C4-2B (cell line): ENCODE measurements around the gene NFAM1.

ENCODE experiments used
- H3K27ac ChIP-seq: fragments of 450-650 bp; 2 replicates; pipeline ENCODE4 v1.5.1; 2017
- ZFX ChIP-seq: fragments of 450-650 bp; IDR thresholded peaks from 2 replicates; pipeline ENCODE4 v1.6.1; 2017
- TF ChIP-seq, protein P1 (sequence below): fragments of 450-650 bp; conservative IDR thresholded peaks from 2 replicates; pipeline ENCODE4 v1.5.1; 2017; ENCODE audit warnings: mild to moderate bottlenecking

NFAM1 gene

DNA sequence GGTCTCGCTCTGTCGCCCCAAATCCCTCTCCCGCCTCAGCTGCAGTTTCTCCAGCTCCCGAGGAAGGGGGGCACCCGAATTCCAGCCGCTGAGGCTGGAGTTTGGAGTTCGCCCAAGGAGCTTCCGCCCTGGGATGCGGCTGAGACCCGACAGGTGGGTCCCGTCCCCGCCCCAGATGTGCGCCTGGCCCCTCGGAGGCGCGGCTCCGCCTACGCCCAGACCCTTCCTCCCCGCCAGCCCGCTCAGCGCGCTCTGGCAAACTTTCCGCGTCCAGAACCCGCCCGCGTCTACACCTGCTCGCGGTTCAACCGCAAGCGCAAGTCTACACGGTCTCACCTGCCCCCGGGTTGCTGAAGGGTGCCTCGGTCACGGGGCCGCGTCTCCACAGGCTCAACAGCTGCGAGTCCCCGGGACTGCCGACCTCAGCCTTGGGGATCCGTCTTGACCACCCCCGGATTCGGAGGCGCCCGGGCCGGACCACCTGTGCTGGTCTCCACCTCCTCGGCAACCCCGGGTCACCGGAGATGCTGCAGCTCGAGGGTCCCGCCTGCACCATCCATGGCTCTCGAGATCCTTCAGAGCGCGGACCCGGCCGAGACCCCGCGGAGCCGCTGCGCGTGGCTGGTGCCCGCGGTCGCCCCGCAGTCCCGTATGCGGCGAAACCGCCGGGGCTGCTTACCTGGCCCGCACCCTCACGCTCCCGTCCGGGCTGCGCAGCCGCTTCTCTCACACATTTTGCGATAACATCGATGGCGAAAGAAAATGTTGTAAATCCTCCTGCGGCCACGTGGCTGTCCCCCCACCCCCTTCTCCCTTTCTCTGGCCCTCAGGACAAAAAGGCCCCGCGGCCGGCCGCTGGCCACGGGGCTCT is 63.6 kb downstream of the NFAM1 start:
- H3K27ac ChIP-seq = peak overlapping the region; percentile 71
- TF ChIP-seq, protein P1, sequence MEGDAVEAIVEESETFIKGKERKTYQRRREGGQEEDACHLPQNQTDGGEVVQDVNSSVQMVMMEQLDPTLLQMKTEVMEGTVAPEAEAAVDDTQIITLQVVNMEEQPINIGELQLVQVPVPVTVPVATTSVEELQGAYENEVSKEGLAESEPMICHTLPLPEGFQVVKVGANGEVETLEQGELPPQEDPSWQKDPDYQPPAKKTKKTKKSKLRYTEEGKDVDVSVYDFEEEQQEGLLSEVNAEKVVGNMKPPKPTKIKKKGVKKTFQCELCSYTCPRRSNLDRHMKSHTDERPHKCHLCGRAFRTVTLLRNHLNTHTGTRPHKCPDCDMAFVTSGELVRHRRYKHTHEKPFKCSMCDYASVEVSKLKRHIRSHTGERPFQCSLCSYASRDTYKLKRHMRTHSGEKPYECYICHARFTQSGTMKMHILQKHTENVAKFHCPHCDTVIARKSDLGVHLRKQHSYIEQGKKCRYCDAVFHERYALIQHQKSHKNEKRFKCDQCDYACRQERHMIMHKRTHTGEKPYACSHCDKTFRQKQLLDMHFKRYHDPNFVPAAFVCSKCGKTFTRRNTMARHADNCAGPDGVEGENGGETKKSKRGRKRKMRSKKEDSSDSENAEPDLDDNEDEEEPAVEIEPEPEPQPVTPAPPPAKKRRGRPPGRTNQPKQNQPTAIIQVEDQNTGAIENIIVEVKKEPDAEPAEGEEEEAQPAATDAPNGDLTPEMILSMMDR = no peak
- peak; percentile 29; the same call in 1 of the 2 replicates for TF ChIP-seq ZFX

DNA sequence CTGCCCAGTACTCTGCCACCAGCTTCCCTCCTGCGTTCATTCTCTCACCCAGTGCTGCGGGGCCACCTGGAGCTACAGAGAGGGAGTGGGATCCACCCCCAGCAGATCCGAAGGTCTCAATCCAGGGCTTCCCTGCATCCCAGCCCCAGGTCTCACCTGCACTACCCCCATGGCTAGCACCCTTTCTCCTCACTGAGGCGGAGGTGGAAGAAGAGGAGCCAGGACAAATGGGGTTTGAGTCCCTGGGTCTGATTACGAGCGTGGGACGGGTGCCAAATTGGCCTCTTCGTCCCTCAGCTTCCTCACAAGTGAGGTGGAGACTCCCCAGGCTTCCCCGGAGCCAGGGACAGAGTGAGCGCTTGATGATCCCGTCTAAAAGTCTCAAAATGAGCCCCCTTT is 64.2 kb downstream of the NFAM1 start:
- peak overlapping the region; percentile 71; the same call in 1 of the 2 replicates for H3K27ac ChIP-seq
- TF ChIP-seq ZFX = no peak
- TF ChIP-seq, protein P1 = no peak

DNA sequence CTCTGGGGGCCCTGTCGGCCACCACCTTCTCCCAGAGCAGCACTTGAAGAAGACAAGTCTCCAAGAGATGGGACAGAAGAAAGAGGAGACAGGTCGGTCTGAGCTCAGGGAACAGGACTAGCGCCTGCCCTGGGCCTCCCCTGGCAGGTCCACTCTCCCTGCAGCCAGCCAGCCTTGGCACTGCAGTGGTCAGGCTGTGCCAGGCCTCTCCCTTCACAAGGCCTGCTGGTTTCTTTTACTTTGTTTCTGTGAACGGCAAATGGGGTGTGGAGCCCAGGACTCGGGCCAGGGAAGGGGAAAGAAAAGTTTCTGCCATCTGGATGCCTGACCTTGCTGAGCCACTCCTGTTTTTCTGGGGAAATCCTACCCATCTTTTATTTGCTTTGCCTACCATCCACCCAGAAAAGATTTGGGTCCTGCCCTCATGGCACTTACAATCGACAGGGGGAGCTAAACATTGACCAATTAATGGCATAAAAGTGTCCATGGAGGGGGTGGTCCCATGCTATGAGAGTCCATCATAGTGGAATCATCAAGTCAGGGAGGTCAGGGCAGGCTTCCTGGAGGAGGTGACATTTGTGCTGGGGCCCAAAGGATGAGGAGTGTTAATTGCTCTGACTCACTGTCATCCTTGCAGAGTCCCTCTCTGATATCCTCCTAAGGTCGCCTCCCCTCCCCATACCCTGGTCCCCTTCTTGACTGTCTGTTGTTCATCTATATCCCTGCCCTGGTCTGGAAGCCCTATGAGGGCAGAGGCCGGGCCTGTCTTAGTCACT is 65.2 kb downstream of the NFAM1 start:
- TF ChIP-seq, protein P1 = no peak
- no peak for TF ChIP-seq ZFX
- H3K27ac ChIP-seq = no peak overlapping the region

DNA sequence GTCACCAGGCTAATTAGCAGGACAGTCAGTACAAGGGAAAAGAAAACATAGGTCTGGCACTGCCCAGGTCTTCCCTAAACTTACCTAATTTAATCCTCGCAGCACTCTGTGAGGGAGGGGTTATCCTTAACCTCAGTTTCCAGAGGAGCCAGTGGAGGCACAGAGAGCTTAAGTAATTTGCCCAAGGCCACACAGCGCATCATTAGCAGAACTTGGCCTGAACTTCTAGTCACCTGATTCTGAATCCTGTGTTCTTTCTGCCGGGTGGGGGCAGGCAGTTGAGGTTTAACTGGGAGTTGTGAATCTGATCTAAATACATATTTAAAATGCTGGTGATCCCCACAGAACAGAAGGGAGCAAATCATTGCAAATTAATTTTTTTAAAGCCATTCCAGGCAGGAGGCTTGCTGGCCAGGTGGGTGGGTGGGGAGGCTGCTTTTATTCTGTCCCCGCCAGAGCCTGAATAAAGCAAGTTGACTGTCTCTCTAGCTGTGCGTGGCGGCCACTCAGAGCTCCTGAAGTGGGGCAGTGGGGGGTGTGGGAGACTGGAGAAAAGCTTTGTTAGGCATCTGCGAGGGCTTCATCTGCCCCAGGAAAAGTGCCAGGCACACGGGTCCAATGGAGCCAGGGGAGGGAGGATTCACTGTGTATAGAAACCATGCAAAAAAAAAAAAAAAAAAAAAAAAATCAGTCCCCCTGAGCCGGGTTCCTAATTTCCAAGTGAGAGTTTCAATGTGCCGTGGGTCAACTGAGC is 66.1 kb downstream of the NFAM1 start:
- H3K27ac ChIP-seq = no peak overlapping the region
- no peak for TF ChIP-seq ZFX
- TF ChIP-seq, protein P1 = no peak

DNA sequence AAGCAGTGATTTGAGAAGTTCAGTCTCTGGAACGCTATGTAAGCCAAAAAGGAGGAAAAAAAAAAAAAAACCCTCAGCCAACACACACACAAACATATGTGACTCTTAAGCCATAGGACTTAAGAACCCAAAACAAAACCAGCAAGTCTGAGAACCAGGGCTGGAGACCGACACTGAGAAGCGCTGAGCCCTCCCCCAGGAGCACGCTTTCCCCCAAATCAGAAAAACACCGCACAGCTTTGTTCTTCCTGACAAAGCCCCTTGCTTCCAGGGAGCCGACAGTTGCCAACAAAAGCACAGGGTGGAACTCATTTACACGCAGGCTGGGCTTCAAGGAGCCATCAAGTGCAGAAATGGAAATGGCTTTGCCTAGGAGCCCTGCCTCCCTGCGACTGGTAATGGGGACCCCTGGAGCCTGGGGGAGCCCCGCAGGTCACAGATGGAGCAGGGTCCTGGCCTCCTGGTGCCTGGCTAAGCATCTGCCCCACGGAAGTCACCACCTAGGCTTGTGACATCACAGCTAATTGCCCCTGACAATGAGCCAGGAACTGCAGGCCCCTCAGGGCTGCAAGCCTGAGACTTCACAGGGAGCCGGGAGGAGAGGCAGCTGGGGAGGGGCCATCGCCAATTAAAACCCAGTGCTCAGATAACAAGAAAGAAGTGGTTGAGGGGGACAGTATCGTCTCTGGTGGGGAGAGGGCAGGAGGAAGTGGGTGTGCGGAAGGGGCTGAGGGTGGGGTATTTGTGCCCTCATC is 66.9 kb downstream of the NFAM1 start:
- no peak for TF ChIP-seq ZFX
- TF ChIP-seq, protein P1 = no peak
- H3K27ac ChIP-seq = no peak overlapping the region

DNA sequence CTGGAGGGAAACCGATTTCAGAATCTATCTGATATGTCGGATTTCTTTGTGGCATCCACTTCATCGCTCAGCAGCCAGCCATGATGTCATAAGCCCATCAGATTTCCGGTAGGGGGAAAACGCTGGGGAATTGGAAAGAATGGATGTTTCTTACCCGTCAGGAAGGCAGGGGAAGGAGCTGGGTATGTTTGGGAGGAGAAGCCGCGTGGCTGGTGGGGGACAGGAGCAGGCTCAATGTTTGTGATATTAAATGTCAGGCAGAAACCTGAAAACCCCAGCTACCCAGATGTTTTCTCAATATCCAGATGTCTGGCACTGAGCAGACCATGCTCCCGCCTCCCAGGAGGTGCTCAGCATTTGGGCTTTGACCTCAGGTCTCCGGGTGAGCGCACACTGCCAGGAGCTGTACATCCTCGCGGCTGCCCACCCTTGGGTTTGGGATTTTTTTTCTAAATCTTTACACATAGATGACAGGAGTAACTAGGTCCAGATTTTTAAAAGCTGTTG is 67.5 kb downstream of the NFAM1 start:
- TF ChIP-seq, protein P1 = no peak
- H3K27ac ChIP-seq = no peak overlapping the region
